ENCODE measurements around the gene ZNF398. TPM values are rescaled to one million over a fixed set of nuclear protein-coding genes. Genes with fewer than 3 reads are reported as not detected.

Gene ZNF398
- total RNA-seq, 4 donors from 2014 or later, result 16.8 to 24.4 (median 20.8) TPM

DNA sequence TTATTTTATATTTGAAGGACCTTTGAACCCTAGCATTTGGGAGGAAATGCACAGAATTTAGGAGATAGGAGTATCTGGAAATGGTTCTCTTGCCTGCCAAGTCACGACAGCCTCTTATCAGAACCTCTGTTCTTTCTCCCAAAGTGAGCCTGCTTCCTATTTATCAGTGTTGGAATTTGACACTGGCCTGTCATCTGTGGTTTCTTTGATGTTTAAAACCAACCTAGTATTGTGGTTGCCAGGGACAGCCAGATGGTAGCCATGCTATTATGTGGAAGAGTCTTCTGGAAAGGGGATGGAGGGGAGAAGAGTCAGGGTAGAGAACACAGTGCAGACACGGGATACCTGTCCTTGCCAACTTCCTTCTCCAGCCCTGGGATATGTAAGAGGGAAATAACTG lies 69.1 kb downstream of the ZNF398 start:
- ATAC-seq, result no peak
- Histone ChIP-seq H3K4me3 (no peak overlapping the region), H3K9me3 (no peaks in the 10 kb centered on the region), H3K36me3 (peaks cover 0 to 100% of the 10 kb centered on the region in 2 donors), H3K27ac (no peak overlapping the region), H3K4me1 (no peaks in the 10 kb centered on the region), H3K27me3 (no peaks in the 10 kb centered on the region)
- WGBS, 2 donors (ENCODE audit: low coverage in 1 of 2), result 72 to 100% methylated on average over 1 to 2 of the region's 2 CpGs
- TF ChIP-seq, protein P1, sequence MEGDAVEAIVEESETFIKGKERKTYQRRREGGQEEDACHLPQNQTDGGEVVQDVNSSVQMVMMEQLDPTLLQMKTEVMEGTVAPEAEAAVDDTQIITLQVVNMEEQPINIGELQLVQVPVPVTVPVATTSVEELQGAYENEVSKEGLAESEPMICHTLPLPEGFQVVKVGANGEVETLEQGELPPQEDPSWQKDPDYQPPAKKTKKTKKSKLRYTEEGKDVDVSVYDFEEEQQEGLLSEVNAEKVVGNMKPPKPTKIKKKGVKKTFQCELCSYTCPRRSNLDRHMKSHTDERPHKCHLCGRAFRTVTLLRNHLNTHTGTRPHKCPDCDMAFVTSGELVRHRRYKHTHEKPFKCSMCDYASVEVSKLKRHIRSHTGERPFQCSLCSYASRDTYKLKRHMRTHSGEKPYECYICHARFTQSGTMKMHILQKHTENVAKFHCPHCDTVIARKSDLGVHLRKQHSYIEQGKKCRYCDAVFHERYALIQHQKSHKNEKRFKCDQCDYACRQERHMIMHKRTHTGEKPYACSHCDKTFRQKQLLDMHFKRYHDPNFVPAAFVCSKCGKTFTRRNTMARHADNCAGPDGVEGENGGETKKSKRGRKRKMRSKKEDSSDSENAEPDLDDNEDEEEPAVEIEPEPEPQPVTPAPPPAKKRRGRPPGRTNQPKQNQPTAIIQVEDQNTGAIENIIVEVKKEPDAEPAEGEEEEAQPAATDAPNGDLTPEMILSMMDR (IDR thresholded peaks at IDR 0.05), result no peak
- TF ChIP-seq EP300 (IDR thresholded peaks at IDR 0.05), result no peak
- TF ChIP-seq POLR2A (IDR thresholded peaks at IDR 0.05), result no peak
- TF ChIP-seq POLR2AphosphoS5 (IDR thresholded peaks at IDR 0.05), result no peak

DNA sequence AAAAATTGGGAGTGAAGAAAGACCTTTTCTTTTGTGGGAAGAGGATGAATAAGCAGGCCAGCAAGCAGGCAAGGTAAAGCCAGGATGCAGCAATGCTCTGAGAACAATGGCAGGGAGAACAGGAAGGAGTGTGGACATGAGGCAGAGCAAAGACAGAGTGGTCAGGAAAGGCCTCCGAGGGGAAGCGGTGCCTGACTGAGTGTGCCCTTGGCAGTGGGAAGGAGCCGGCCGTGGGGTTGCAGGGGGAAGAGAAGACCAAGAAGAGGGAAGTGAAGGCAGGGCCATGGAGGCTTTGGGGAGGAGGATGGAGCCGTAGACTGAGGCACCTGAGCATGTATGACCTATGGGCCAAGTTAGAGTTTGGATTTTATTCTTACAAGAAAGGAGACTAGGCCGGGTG lies 70.3 kb downstream of the ZNF398 start:
- ATAC-seq, result no peak
- Histone ChIP-seq H3K27ac (no peak overlapping the region), H3K36me3 (peaks cover 0 to 100% of the 10 kb centered on the region in 2 donors), H3K4me1 (no peaks in the 10 kb centered on the region), H3K4me3 (no peak overlapping the region), H3K9me3 (no peaks in the 10 kb centered on the region), H3K27me3 (no peaks in the 10 kb centered on the region)
- no peak for TF ChIP-seq POLR2A (IDR thresholded peaks at IDR 0.05)
- no peak for TF ChIP-seq POLR2AphosphoS5 (IDR thresholded peaks at IDR 0.05)
- 89% methylated on average over 6 of the region's 6 CpGs; no CpG with 5 or more reads in 1 of the 2 donors for WGBS, 2 donors (ENCODE audit: low coverage in 1 of 2)

DNA sequence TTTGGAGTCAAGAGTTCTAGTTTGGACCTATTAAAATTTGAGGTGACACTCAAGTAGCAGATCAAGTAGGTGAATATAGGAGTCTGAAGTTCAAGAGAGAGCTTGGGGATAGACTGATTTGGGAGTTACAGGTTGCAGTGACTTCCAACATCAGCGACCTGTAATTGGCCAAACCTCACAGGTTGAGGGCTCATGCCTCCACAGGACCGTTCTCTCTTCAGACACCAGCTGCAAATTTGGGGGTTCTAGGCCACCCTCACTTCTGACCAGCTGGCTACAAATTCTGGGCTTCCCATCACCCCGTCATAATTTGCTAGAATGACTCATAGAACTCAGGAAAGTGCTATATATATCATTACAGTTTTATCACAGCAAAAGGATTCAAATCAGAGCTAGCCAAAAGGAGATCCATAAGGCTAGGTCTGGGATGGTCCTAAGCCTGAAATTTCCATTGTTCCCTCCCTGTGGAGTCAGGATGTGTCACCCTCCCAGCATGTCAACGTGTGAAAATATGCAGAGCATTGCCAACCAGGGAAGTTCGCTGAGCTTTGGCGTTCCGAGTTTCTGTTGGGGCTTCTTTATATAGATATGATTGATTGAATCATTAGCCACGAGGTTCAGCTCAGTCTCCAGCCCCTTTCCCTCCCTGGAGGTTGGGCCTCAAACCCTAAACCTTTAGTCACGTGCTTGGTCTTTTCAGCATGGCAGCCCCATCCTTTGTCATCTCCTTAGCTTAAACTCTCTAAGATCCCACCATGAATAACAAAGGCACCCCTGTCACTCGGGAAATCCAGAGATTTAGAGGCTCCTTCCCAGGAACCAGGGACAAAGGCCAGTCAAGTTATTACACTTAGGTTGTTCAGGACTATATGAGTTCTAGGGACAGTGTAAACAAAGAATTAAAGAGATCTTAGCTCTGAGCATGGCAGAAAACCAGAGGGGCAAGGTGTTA lies 71.5 kb downstream of the ZNF398 start:
- Histone ChIP-seq H3K4me3 (no peak overlapping the region), H3K27me3 (no peaks in the 10 kb centered on the region), H3K4me1 (no peaks in the 10 kb centered on the region), H3K27ac (no peak overlapping the region), H3K9me3 (no peaks in the 10 kb centered on the region), H3K36me3 (peaks cover 0 to 100% of the 10 kb centered on the region in 2 donors)
- 72 to 79% methylated on average over 4 to 8 of the region's 10 CpGs for WGBS, 2 donors (ENCODE audit: low coverage in 1 of 2)
- TF ChIP-seq POLR2A (IDR thresholded peaks at IDR 0.05) (no peak), POLR2AphosphoS5 (IDR thresholded peaks at IDR 0.05) (no peak), EP300 (IDR thresholded peaks at IDR 0.05) (no peak)
- TF ChIP-seq, protein P1 (IDR thresholded peaks at IDR 0.05), result no peak
- ATAC-seq, result no peak

DNA sequence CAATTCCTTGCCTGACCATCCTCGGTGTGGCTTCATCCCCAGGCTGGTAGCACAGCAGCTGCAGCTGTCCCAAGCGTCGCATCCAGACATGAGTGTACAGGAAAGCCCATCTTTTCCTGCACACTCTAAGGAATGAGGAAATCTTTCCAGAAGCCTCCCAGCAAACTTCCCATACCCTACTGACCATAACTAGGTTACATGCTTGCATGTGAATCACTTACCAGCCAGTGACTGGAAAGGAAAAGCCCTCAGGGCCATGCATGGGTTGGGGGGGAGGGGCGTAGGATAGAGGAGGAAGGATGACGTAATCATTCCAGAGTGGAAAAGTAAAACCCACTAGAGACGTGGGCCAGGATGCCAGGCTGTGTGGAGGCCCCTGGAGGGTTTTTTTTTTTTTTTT lies 73.3 kb downstream of the ZNF398 start:
- Histone ChIP-seq H3K4me3 (no peak overlapping the region), H3K27me3 (no peaks in the 10 kb centered on the region), H3K27ac (no peak overlapping the region), H3K36me3 (peaks cover 0 to 100% of the 10 kb centered on the region in 2 donors), H3K9me3 (no peaks in the 10 kb centered on the region), H3K4me1 (no peaks in the 10 kb centered on the region)
- TF ChIP-seq EP300 (IDR thresholded peaks at IDR 0.05) (no peak), POLR2AphosphoS5 (IDR thresholded peaks at IDR 0.05) (no peak), POLR2A (IDR thresholded peaks at IDR 0.05) (no peak)
- TF ChIP-seq, protein P1 (IDR thresholded peaks at IDR 0.05), result no peak
- WGBS, 2 donors (ENCODE audit: low coverage in 1 of 2), result 60 to 73% methylated on average over 4 to 6 of the region's 6 CpGs
- no peak for ATAC-seq

DNA sequence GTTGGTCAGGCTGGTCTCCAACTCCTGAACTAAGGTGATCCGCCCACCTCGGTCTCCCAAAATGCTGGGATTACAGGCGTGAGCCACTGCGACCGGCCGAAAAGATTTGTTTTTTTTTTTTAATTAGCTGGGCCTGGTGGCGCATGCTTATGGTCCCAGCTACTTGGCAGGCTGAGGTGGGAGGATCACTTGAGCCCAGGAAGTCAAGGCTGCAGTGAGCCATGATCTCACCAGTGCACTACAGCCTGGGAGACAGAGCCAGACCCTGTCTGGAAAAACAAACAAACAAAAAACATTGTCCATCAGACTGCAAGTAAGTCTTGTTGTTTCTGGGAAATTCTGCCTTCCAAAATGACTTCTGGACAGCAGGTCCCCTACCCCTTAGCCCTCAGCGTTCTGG lies 75.9 kb downstream of the ZNF398 start:
- no peaks in the 10 kb centered on the region for H3K27me3 ChIP-seq
- H3K4me3 ChIP-seq, result no peak overlapping the region
- 100% methylated on average over 1 of the region's 8 CpGs; no CpG with 5 or more reads in 1 of the 2 donors for WGBS, 2 donors (ENCODE audit: low coverage in 1 of 2)
- H3K4me1 ChIP-seq, result no peaks in the 10 kb centered on the region
- no peak overlapping the region for H3K27ac ChIP-seq
- no peaks in the 10 kb centered on the region for H3K9me3 ChIP-seq
- peaks cover 0 to 80% of the 10 kb centered on the region in 2 donors for H3K36me3 ChIP-seq
- TF ChIP-seq EP300 (IDR thresholded peaks at IDR 0.05) (no peak), POLR2A (IDR thresholded peaks at IDR 0.05) (no peak), POLR2AphosphoS5 (IDR thresholded peaks at IDR 0.05) (no peak)
- TF ChIP-seq, protein P1 (IDR thresholded peaks at IDR 0.05), result no peak
- ATAC-seq, result no peak

Data from gastroesophageal sphincter (tissue), 4 donors.